Brain microvascular endothelial cell (primary cell): ENCODE measurements around the gene MAT2B.

ENCODE experiments used
- DNase-seq: peaks from one replicate; pipeline ENCODE4 v3.0.0-alpha.2; 2020
- H3K27ac ChIP-seq: fragments of 250-450 bp; sonication (Bioruptor Pico); 2 replicates; pipeline ENCODE4 v1.5.1; 2020; ENCODE audit warnings: mild to moderate bottlenecking, moderate library complexity
- H3K27me3 ChIP-seq: fragments of 250-450 bp; sonication (Bioruptor Pico); replicated peaks from 2 replicates; pipeline ENCODE4 v1.5.1; 2020; ENCODE audit warnings: mild to moderate bottlenecking
- H3K36me3 ChIP-seq: fragments of 250-450 bp; sonication (Bioruptor Pico); replicated peaks from 2 replicates; pipeline ENCODE4 v1.5.1; 2020; ENCODE audit warnings: mild to moderate bottlenecking
- H3K4me3 ChIP-seq: 2 replicates; pipeline ENCODE4 v1.5.1; 2011; ENCODE audit warnings: low read depth, mild to moderate bottlenecking, control low read depth, low read length, moderate library complexity
- CTCF ChIP-seq: IDR thresholded peaks from 2 replicates; pipeline ENCODE4 v1.5.1; 2011; ENCODE audit warnings: low read depth, mild to moderate bottlenecking, moderate library complexity, low read length, control low read depth, inconsistent platforms; ENCODE audit errors: missing control alignments
- in situ Hi-C: cut with HindIII; loops from 2 replicates; pipeline ENCODE4 v1.10.0; 2017; ENCODE audit warnings: low sequenced_read_pairs, low pct_ligation_motif_present

MAT2B gene

GRCh38 chr5:163475411-163475810, 30.0 kb upstream of the MAT2B start:
- in situ Hi-C loops = no loop called here
- Histone ChIP-seq H3K4me3 (no peak overlapping the region), H3K36me3 (no peaks in the 10 kb centered on the region), H3K27me3 (no peaks in the 10 kb centered on the region), H3K27ac (no peak overlapping the region)
- no peak for DNase-seq
- TF ChIP-seq CTCF = no peak

- Histone ChIP-seq H3K27me3 (no peaks in the 10 kb centered on the region), H3K27ac (no peak overlapping the region), H3K4me3 (no peak overlapping the region), H3K36me3 (no peaks in the 10 kb centered on the region)
- in situ Hi-C loops = no loop called here
- no peak for DNase-seq
- no peak for TF ChIP-seq CTCF
Observed at GRCh38 chr5:163478126-163478981, 27.1 kb upstream of the MAT2B start.

GRCh38 chr5:163478982-163479271, 26.5 kb upstream of the MAT2B start:
- Histone ChIP-seq H3K36me3 (no peaks in the 10 kb centered on the region), H3K4me3 (no peak overlapping the region), H3K27me3 (no peaks in the 10 kb centered on the region), H3K27ac (no peak overlapping the region)
- no peak for TF ChIP-seq CTCF
- in situ Hi-C loops = no loop called here
- DNase-seq = no peak

- Histone ChIP-seq H3K27ac (no peak overlapping the region), H3K4me3 (no peak overlapping the region), H3K36me3 (no peaks in the 10 kb centered on the region), H3K27me3 (no peaks in the 10 kb centered on the region)
- peak; percentile 20 for DNase-seq
- TF ChIP-seq CTCF = peak; percentile 59
- in situ Hi-C loops = no loop called here
Observed at GRCh38 chr5:163489055-163489744, 16.2 kb upstream of the MAT2B start.

GRCh38 chr5:163489745-163490075, 15.7 kb upstream of the MAT2B start:
- TF ChIP-seq CTCF = no peak
- Histone ChIP-seq H3K27ac (no peak overlapping the region), H3K27me3 (no peaks in the 10 kb centered on the region), H3K36me3 (no peaks in the 10 kb centered on the region), H3K4me3 (no peak overlapping the region)
- no peak for DNase-seq
- in situ Hi-C loops = no loop called here
